Naive thymus-derived CD4-positive, alpha-beta T cell (primary cell): ENCODE data around the gene ZPBP2. TPM values are rescaled to one million over a fixed set of nuclear protein-coding genes. Genes with fewer than 3 reads are reported as not detected.
"Not testable (repeated sequence)": the region's sequence is repeated elsewhere in the genome, so short reads cannot be mapped to it uniquely, and the experiment has no call there.

Source experiments
- ATAC-seq: fragments of 150-1000 bp; cut with Tn5 transposase; 2 replicates; pipeline ENCODE4 v1.10.0; 2021; ENCODE audit warnings: mild to moderate bottlenecking, moderate library complexity
- CTCF ChIA-PET: fragments of 350-600 bp; sonication (Branson Sonifier 250); formaldehyde crosslinking; loops from one replicate; lab custom pipeline; 2021; ENCODE audit warnings: antibody characterized with exemption; lab: Charles Lee
- POLR2A ChIA-PET: fragments of 350-600 bp; sonication (Branson Sonifier 250); formaldehyde crosslinking; loops from one replicate; lab custom pipeline; 2021; ENCODE audit warnings: antibody characterized with exemption, inconsistent platforms; lab: Charles Lee
- DNase-seq, 9 donors: peaks; one replicate each; pipeline versions ENCODE4 v3.0.0 to v3.0.0-alpha.2; 2020 to 2022; ENCODE audit warnings: mixed read lengths in 1 of 9
- H3K27ac ChIP-seq: one replicate; pipeline ENCODE4 v1.7.0; 2013; ENCODE audit warnings: mild to moderate bottlenecking, low read depth, low read length, moderate library complexity
- H3K27me3 ChIP-seq, 2 donors: one replicate each; pipeline ENCODE4 v1.7.0; 2013; ENCODE audit warnings: low read length in 2 of 2, mild to moderate bottlenecking in 2 of 2, moderate library complexity in 2 of 2; ENCODE audit not compliant: control insufficient read depth in 2 of 2, insufficient read depth in 2 of 2
- H3K36me3 ChIP-seq, 3 experiments: 1 replicate in 2 of 3; 2 replicates in 1 of 3; pipeline ENCODE4 v1.7.0; 2013; ENCODE audit warnings: low read length in 3 of 3, mild to moderate bottlenecking in 3 of 3, moderate library complexity in 1 of 3; ENCODE audit not compliant: insufficient read depth in 3 of 3, control insufficient read depth in 2 of 3
- H3K4me1 ChIP-seq, 2 donors: one replicate each; pipeline ENCODE4 v1.7.0; 2013; ENCODE audit warnings: low read length in 2 of 2, mild to moderate bottlenecking in 2 of 2, moderate library complexity in 1 of 2; ENCODE audit not compliant: control insufficient read depth in 2 of 2, insufficient read depth in 2 of 2
- H3K4me3 ChIP-seq: 2 replicates; pipeline ENCODE4 v1.7.0; 2013; ENCODE audit warnings: mild to moderate bottlenecking, low read length
- H3K9me3 ChIP-seq, 3 experiments: 1 replicate in 2 of 3; 2 replicates in 1 of 3; pipeline ENCODE4 v1.7.0; 2013; ENCODE audit warnings: low read length in 3 of 3; ENCODE audit not compliant: control insufficient read depth in 2 of 3
- H3K27ac Mint-ChIP-seq, 9 donors: one replicate each; pipeline ENCODE4 v1.8.0; 2020 to 2022; ENCODE audit warnings: mixed read lengths in 9 of 9, mild to moderate bottlenecking in 8 of 9, moderate library complexity in 5 of 9, inconsistent platforms in 2 of 9
- H3K27me3 Mint-ChIP-seq, 5 donors: one replicate each; pipeline ENCODE4 v1.8.0; 2021 to 2022; ENCODE audit warnings: mixed read lengths in 5 of 5, mild to moderate bottlenecking in 1 of 5
- H3K36me3 Mint-ChIP-seq, 5 donors: one replicate each; pipeline ENCODE4 v1.8.0; 2020 to 2022; ENCODE audit warnings: mixed read lengths in 5 of 5, mild to moderate bottlenecking in 3 of 5, inconsistent platforms in 1 of 5
- H3K4me1 Mint-ChIP-seq, 7 donors: one replicate each; pipeline ENCODE4 v1.8.0; 2020 to 2022; ENCODE audit warnings: mixed read lengths in 7 of 7, mild to moderate bottlenecking in 3 of 7, inconsistent platforms in 1 of 7
- H3K4me3 Mint-ChIP-seq, 10 donors: one replicate each; pipeline ENCODE4 v1.8.0; 2020 to 2022; ENCODE audit warnings: mild to moderate bottlenecking in 10 of 10, mixed read lengths in 10 of 10, moderate library complexity in 6 of 10, inconsistent platforms in 2 of 10
- H3K9me3 Mint-ChIP-seq, 11 donors: one replicate each; pipeline ENCODE4 v1.8.0; 2020 to 2022; ENCODE audit warnings: mixed read lengths in 11 of 11, mild to moderate bottlenecking in 4 of 11, inconsistent platforms in 1 of 11, moderate library complexity in 1 of 11
- intact Hi-C, 2 donors: fragments of 100-400 bp; cut with micrococcal nuclease; formaldehyde crosslinking; loops; one replicate each; pipeline ENCODE4 v1.15.1; 2023
- polyA plus RNA-seq, 2 donors: library from polyadenylated mRNA; unstranded; fragments of 300-500 nt; fragmentation: Illumina TruSeq; gene quantifications; one replicate each; pipeline ENCODE4 v1.2.3, GENCODE V29; 2021
- total RNA-seq, 6 experiments: library from RNA in 5 of 6; stranded (reverse) in 5 of 6; gene quantifications; 1 replicate in 5 of 6; 2 replicates in 1 of 6; pipeline ENCODE4 v1.2.3 and lab custom pipeline; 2021 to 2026

Gene ZPBP2
- total and polyA plus RNA-seq, 7 experiments from 2014 or later, result 0.11 to 0.84 (median 0.34) TPM; not detected in 3

DNA sequence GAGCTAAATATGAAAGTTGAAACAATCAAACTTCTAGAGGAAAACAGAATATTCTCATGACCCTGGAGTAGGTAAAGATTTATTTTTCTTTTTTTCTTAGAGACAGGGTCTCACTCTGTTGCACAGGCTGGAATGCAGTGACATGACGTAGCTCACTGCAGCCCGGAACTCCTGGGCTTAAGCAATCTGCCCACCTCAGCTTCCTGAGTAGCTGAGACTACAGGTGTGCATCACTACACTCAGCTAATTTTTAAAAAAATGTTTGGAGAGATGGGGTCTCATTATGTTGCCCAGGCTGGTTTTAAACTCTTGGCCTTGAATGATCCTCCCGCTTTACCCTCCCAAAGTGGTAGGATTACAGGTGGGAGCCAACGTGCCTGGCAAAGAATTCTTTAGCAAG, 19.4 kb upstream of the ZPBP2 start:
- peaks cover 0 to 4% (median 0%) of the 10 kb centered on the region in 3 experiments for H3K36me3 ChIP-seq
- no peaks in the 10 kb centered on the region for H3K9me3 ChIP-seq
- ChIA-PET POLR2A (interaction anchor here (0.7 to 1.3 kb wide), 6 partner anchors 9 to 93 kb away, joined by 3 to 5 read pairs (median 4); partner anchors contain the start of gene IKZF3), CTCF (interaction anchor here (0.6 to 1.5 kb wide), 4 partner anchors 13 to 1408 kb away, joined by 3 read pairs; no protein-coding TSS in a partner anchor)
- Mint-ChIP-seq H3K4me3 (peak overlapping the region in 8 of 10 donors; percentile 35 to 80 (median 64)), H3K9me3 (no peaks in the 10 kb centered on the region), H3K27ac (peak overlapping the region in 8 of 9 donors; percentile 60 to 93 (median 80)), H3K27me3 (no peaks in the 10 kb centered on the region), H3K36me3 (peaks cover 0 to 8% (median 0%) of the 10 kb centered on the region in 5 donors), H3K4me1 (peaks cover 37 to 82% (median 76%) of the 10 kb centered on the region in 7 donors)
- ATAC-seq, result peak; percentile 67
- H3K27me3 ChIP-seq, result no peaks in the 10 kb centered on the region
- H3K4me3 ChIP-seq, result no peak overlapping the region
- peaks cover 32 to 37% of the 10 kb centered on the region in 2 donors for H3K4me1 ChIP-seq
- DNase-seq, result peak in 3 of 9 donors; percentile 11 to 42 (median 18)
- peak overlapping the region; percentile 47 for H3K27ac ChIP-seq
- intact Hi-C loops, result loop anchor here in 1 of 2 donors (5.0 kb wide), 1 partner anchor 36 kb away; no protein-coding TSS in a partner anchor

DNA sequence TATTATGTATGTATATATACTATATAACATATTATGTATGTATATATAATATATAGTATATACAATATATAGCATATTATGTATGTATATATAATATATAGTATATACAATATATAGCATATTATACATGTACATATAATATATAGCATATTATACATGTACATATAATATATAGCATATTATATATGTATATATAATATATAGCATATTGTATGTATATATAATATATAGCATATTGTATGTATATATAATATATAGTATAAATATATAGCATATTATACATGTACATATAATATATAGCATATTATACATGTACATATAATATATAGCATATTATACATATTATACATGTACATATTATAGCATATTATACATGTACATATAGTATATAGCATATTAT, 17.8 kb upstream of the ZPBP2 start:
- H3K9me3 Mint-ChIP-seq, intact Hi-C loops, DNase-seq, H3K27me3 ChIP-seq, POLR2A ChIA-PET, H3K36me3 ChIP-seq, H3K27me3 Mint-ChIP-seq, H3K9me3 ChIP-seq, H3K27ac Mint-ChIP-seq, H3K27ac ChIP-seq, H3K4me3 Mint-ChIP-seq, CTCF ChIA-PET, H3K4me3 ChIP-seq, ATAC-seq: not testable (repeated sequence)
- H3K4me1 ChIP-seq, result peaks cover 25 to 33% of the 10 kb centered on the region in 2 donors
- peaks cover 29 to 80% (median 74%) of the 10 kb centered on the region in 7 donors for H3K4me1 Mint-ChIP-seq
- H3K36me3 Mint-ChIP-seq, result peaks cover 0 to 10% (median 5%) of the 10 kb centered on the region in 5 donors

DNA sequence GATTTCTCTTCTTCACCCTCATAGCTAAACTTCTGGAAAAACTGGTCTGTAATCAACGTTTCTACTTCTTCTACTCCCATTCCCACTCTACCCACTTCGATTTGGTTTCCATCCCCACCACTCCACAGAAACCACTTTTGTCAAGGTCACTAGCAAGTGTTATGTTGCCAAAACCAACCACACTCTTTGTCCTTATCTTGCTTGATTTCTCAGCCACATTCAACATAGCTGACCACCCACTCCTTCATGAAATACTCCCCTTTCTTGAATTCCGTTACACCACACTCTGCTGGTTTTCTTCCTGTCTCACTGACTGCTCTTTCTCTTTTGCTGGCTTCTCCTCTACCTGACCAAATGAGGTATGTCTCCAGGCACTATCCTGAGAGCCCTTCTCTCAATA, 15.8 kb upstream of the ZPBP2 start:
- Histone ChIP-seq H3K27ac (peak overlapping the region; percentile 29), H3K27me3 (no peaks in the 10 kb centered on the region), H3K4me3 (no peak overlapping the region), H3K36me3 (peaks cover 0 to 4% (median 0%) of the 10 kb centered on the region in 3 experiments), H3K4me1 (peaks cover 18 to 33% of the 10 kb centered on the region in 2 donors), H3K9me3 (no peaks in the 10 kb centered on the region)
- CTCF ChIA-PET, result interaction anchor here (1.1 to 1.7 kb wide), 2 partner anchors 8 to 614 kb away, joined by 3 to 5 read pairs; no protein-coding TSS in a partner anchor
- no peaks in the 10 kb centered on the region for H3K27me3 Mint-ChIP-seq
- peaks cover 29 to 69% (median 68%) of the 10 kb centered on the region in 7 donors for H3K4me1 Mint-ChIP-seq
- intact Hi-C loops, result no loop called here
- H3K36me3 Mint-ChIP-seq, result peaks cover 0 to 12% (median 5%) of the 10 kb centered on the region in 5 donors
- DNase-seq (no peak), ATAC-seq (no peak)
- POLR2A ChIA-PET, result interaction anchor here (0.7 to 2.4 kb wide), 9 partner anchors 9 to 177 kb away, joined by 3 to 10 read pairs (median 5); partner anchors contain the start of gene IKZF3
- H3K9me3 Mint-ChIP-seq, result peaks cover 0 to 5% (median 0%) of the 10 kb centered on the region in 11 donors
- peak overlapping the region in 8 of 9 donors; percentile 65 to 91 (median 74) for H3K27ac Mint-ChIP-seq
- peak overlapping the region in 8 of 10 donors; percentile 0 to 45 (median 20) for H3K4me3 Mint-ChIP-seq

- DNase-seq, result no peak
- H3K9me3 Mint-ChIP-seq, result peaks cover 0 to 5% (median 0%) of the 10 kb centered on the region in 11 donors
- Histone ChIP-seq H3K36me3 (no peaks in the 10 kb centered on the region), H3K9me3 (no peaks in the 10 kb centered on the region), H3K4me1 (peaks cover 8 to 16% of the 10 kb centered on the region in 2 donors), H3K4me3 (no peak overlapping the region), H3K27me3 (no peaks in the 10 kb centered on the region), H3K27ac (peak overlapping the region; percentile 32)
- peaks cover 0 to 12% (median 5%) of the 10 kb centered on the region in 5 donors for H3K36me3 Mint-ChIP-seq
- intact Hi-C loops, result no loop called here
- H3K4me1 Mint-ChIP-seq, result peaks cover 13 to 66% (median 59%) of the 10 kb centered on the region in 7 donors
- no peak for ATAC-seq
- H3K4me3 Mint-ChIP-seq, result peak overlapping the region in 1 of 10 donors; percentile 13
- CTCF ChIA-PET, result no interaction called here
- POLR2A ChIA-PET, result interaction anchor here (0.8 kb wide), 1 partner anchor 11 kb away, joined by 4 read pairs; no protein-coding TSS in a partner anchor
- peak overlapping the region in 8 of 9 donors; percentile 4 to 80 (median 52) for H3K27ac Mint-ChIP-seq
- H3K27me3 Mint-ChIP-seq, result no peaks in the 10 kb centered on the region
These were observed 13.1 kb upstream of the ZPBP2 start for GRCh38 chr17:39854909-39855308.

- not testable (repeated sequence) for H3K4me3 ChIP-seq, DNase-seq
- CTCF ChIA-PET, result interaction anchor here (0.9 kb wide), 1 partner anchor 106 kb away, joined by 4 read pairs; no protein-coding TSS in a partner anchor
These were observed 11.9 kb upstream of the ZPBP2 start for GRCh38 chr17:39855911-39856649.

DNA sequence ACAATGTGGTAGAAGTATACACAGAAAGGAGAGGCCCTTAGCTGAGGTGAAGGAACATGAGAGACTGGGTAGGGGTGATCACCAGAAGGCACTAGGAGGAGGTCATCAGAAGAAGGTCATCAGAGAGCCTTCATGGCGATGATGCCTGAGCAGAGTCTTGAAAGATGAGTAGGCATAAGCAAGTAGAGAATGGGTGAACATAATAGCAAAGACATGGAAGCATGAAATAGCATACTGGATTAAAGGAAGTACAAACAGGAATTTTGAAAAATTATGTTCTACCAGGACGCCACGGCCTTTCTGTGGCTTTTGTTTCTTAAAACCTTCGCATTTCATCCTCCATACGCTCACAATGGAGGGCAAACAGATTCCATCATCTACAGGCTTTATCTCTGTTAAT, 6.8 kb upstream of the ZPBP2 start:
- Mint-ChIP-seq H3K27ac (peak overlapping the region; percentile 56 to 98 (median 88)), H3K4me3 (peak overlapping the region; percentile 68 to 97 (median 83)), H3K27me3 (no peaks in the 10 kb centered on the region), H3K4me1 (peaks cover 16 to 82% (median 60%) of the 10 kb centered on the region in 7 donors), H3K36me3 (peaks cover 0 to 9% (median 0%) of the 10 kb centered on the region in 5 donors), H3K9me3 (peaks cover 0 to 3% (median 0%) of the 10 kb centered on the region in 11 donors)
- ATAC-seq (no peak), DNase-seq (peak in 1 of 9 donors; percentile 10)
- POLR2A ChIA-PET, result interaction anchor here (1.0 to 5.9 kb wide), 18 partner anchors 9 to 199 kb away, joined by 3 to 50 read pairs (median 6); no protein-coding TSS in a partner anchor
- H3K36me3 ChIP-seq, result no peaks in the 10 kb centered on the region
- CTCF ChIA-PET, result interaction anchor here (0.8 to 2.5 kb wide), 7 partner anchors 9 to 240 kb away, joined by 3 to 12 read pairs (median 5); no protein-coding TSS in a partner anchor
- H3K27me3 ChIP-seq, result no peaks in the 10 kb centered on the region
- intact Hi-C loops, result loop anchor here (2.0 to 5.0 kb wide), 3 partner anchors 16 to 89 kb away; no protein-coding TSS in a partner anchor
- H3K9me3 ChIP-seq, result no peaks in the 10 kb centered on the region
- peak overlapping the region; percentile 43 for H3K4me3 ChIP-seq
- peaks cover 19% of the 10 kb centered on the region in 2 donors for H3K4me1 ChIP-seq
- peak overlapping the region; percentile 99 for H3K27ac ChIP-seq

More at GRCh38 chr17:39855911-39856649, 11.9 kb upstream of the ZPBP2 start:
- ATAC-seq, H3K27me3 Mint-ChIP-seq, H3K9me3 Mint-ChIP-seq, H3K27ac ChIP-seq, H3K9me3 ChIP-seq, intact Hi-C loops, H3K27ac Mint-ChIP-seq, H3K4me3 Mint-ChIP-seq, H3K27me3 ChIP-seq, H3K36me3 ChIP-seq: not testable (repeated sequence)
- H3K4me1 ChIP-seq, result peaks cover 8 to 17% of the 10 kb centered on the region in 2 donors
- POLR2A ChIA-PET, result interaction anchor here (0.8 to 1.1 kb wide), 2 partner anchors 9 to 12 kb away, joined by 3 to 4 read pairs; no protein-coding TSS in a partner anchor
- Mint-ChIP-seq H3K4me1 (peaks cover 20 to 75% (median 68%) of the 10 kb centered on the region in 7 donors), H3K36me3 (peaks cover 0 to 14% (median 5%) of the 10 kb centered on the region in 5 donors)
